ENCODE measurements around the gene CCL17. TPM values are rescaled to one million over a fixed set of nuclear protein-coding genes. Genes with fewer than 3 reads are reported as not detected.
A peak's percentile ranks its signal among the peaks of the same experiment; 100 is the strongest.
"Not testable (repeated sequence)": the region's sequence is repeated elsewhere in the genome, so short reads cannot be mapped to it uniquely, and the experiment has no call there.

CCL17 gene
- polyA plus RNA-seq, 10 donors = not detected

- no peak for DNase-seq
These were observed 9.5 kb upstream of the CCL17 start for GRCh38 chr16:57395026-57395425.

- no peak for DNase-seq
These were observed 7.8 kb upstream of the CCL17 start for GRCh38 chr16:57396786-57397185.

GRCh38 chr16:57397493-57397892, 7.1 kb upstream of the CCL17 start:
- DNase-seq = not testable (repeated sequence)

GRCh38 chr16:57401943-57402640, 2.5 kb upstream of the CCL17 start:
- no peak for DNase-seq

GRCh38 chr16:57405097-57405496, 530 bp downstream of the CCL17 start:
- no peak for DNase-seq

GRCh38 chr16:57406881-57407280, 2.3 kb downstream of the CCL17 start:
- DNase-seq = no peak

- no peak for DNase-seq
These were observed 3.2 kb downstream of the CCL17 start for GRCh38 chr16:57407521-57408353.

- DNase-seq = no peak
These were observed 4.5 kb downstream of the CCL17 start for GRCh38 chr16:57409065-57409464.

- DNase-seq = no peak
These were observed 5.5 kb downstream of the CCL17 start for GRCh38 chr16:57409870-57410587.

GRCh38 chr16:57411362-57411976, 6.9 kb downstream of the CCL17 start:
- peak in 1 of 3 donors; percentile 33 for DNase-seq

- DNase-seq = no peak
These were observed 8.0 kb downstream of the CCL17 start for GRCh38 chr16:57412584-57412983.

- no peak for DNase-seq
These were observed 8.7 kb downstream of the CCL17 start for GRCh38 chr16:57413301-57413730.

GRCh38 chr16:57413733-57414132, 9.2 kb downstream of the CCL17 start:
- DNase-seq = no peak

GRCh38 chr16:57416084-57416483, 11.5 kb downstream of the CCL17 start:
- DNase-seq = no peak

GRCh38 chr16:57419506-57419905, 14.9 kb downstream of the CCL17 start:
- no peak for DNase-seq

- DNase-seq = peak; percentile 59 to 88 (median 78)
These were observed 17.7 kb downstream of the CCL17 start for GRCh38 chr16:57422026-57422944.

GRCh38 chr16:57423152-57423551, 18.6 kb downstream of the CCL17 start:
- no peak for DNase-seq

GRCh38 chr16:57424583-57424982, 20.0 kb downstream of the CCL17 start:
- no peak for DNase-seq

- peak in 2 of 3 donors; percentile 33 to 44 for DNase-seq
These were observed 21.8 kb downstream of the CCL17 start for GRCh38 chr16:57426356-57426755.

- no peak for DNase-seq
These were observed 22.7 kb downstream of the CCL17 start for GRCh38 chr16:57427307-57427706.

GRCh38 chr16:57427824-57428223, 23.3 kb downstream of the CCL17 start:
- DNase-seq = no peak

All from muscle of back (tissue), 11 donors.